GM18511 (cell line): Measurements from ENCODE around the gene ZDHHC24.

ENCODE experiments used
- ATAC-seq: cut with Tn5 transposase; IDR thresholded peaks from one replicate; pipeline ENCODE4 v1.9.1; 2021; ENCODE audit warnings: mild to moderate bottlenecking, moderate library complexity; ENCODE audit not compliant: unreplicated experiment

ZDHHC24 gene

GRCh38 chr11:66498506-66498905, 47.3 kb downstream of the ZDHHC24 start:
- ATAC-seq: no peak

DNA sequence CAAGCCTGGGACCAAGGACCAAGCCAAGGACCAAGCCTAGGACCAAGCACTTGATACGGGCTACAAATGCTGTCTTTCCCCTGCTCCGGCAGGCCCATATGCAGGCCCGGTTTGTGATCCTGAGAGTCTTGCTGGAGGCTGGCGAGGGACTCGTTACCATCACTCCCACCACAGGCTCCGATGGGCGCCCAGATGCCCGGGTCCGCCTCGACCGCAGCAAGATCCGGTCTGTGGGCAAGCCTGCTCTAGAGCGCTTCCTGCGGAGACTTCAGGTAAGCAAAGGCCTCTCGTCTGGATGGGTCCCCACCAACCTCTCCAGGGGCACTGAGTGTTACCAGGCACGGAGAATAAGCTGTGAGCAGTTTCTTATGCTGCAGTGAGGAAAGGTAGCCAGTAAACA, 48.6 kb downstream of the ZDHHC24 start:
- no peak for ATAC-seq

GRCh38 chr11:66495401-66495854, 50.4 kb downstream of the ZDHHC24 start:
- no peak for ATAC-seq

- ATAC-seq: no peak
Observed at GRCh38 chr11:66494935-66495334, 50.9 kb downstream of the ZDHHC24 start.

- ATAC-seq: no peak
Observed at GRCh38 chr11:66494458-66494857, 51.4 kb downstream of the ZDHHC24 start.

- ATAC-seq: no peak
Observed at GRCh38 chr11:66493130-66493529, 52.7 kb downstream of the ZDHHC24 start.

DNA sequence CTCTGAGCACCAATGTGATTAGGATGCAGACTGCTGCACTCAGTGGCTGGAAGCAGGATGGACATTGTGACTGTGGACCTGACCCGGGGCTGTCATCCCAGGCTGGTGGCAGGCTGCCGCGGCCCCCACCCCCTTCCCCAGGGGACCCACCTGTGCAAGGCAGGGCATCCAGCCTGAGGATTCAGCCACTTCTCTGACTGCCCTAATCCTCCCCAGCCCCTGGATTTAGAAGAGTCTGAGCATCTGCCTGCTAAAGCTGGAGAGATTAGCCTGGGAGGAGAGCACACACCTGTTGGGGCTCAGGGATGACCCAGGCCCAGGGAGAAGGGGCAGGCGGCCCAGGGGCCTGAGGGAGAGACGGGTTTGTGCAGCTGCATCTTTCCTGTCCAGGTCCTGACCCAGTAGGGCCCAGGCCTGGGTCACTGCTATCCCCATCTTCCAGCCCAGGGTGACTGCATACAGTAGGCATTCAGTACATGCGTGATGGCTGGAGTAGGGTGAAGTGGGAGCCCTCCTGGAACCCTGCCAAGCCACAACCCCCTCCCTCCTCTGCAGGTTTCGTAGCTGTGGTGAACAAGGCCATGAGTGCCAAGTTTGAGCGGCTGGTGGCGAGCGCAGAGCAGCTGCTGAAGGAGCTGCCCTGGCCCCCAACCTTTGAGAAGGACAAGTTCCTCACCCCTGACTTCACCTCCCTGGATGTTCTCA, 53.5 kb downstream of the ZDHHC24 start:
- ATAC-seq: no peak

- no peak for ATAC-seq
Observed at GRCh38 chr11:66491315-66491935, 54.4 kb downstream of the ZDHHC24 start.

DNA sequence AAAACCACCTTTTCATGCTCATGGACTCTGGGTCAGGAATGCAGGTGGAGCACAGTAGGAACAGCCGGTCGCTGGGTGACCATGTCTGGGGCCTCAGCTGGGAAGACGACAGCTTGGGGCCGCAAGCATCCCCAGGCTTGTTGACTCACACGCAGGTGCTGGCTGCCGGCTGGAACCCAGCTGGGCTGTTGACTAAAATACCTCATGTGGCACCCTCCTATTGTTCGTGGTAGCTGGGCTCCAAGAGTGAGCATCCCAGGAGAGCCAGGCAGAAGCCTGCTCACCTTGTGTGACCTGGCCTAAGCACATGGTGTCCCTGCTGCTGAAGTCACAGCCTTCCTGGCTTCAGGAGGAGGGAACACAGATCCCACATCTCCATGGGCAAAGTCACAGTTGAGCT, 56.2 kb downstream of the ZDHHC24 start:
- ATAC-seq: no peak

GRCh38 chr11:66488957-66489356, 56.9 kb downstream of the ZDHHC24 start:
- ATAC-seq: no peak

DNA sequence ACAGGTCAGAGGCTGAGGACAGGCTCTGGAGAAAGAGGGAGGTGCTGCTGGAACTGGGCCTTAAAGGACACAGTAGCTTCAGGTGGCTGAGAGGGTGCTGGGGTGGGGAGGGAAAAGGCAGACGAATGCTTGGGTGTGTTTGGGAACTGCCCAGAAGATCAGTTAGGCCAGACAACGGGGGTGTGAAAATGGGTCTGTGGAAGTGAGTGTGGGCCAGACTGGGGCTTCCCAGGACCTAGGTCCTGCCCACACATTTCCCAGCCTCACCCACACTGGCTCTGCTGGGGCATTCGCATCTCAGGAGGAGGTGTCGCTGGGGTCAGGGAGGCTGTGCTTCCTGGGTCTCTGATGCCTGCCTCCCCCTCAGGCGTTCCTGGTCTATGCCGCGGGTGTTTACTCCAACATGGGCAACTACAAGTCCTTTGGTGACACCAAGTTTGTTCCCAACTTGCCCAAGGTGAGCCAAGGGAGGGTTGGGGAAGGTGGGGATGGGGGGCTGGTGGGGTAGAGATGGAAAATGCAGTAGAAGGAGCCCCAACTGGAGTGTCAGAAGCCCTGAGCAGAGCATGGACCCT, 61.0 kb downstream of the ZDHHC24 start:
- ATAC-seq: no peak

- peak; percentile 95 for ATAC-seq
Observed at GRCh38 chr11:66480117-66480938, 65.5 kb downstream of the ZDHHC24 start, which contains the start of gene DPP3. Gene DPP3, plus strand, starts transcription at chr11:66480434. Its CDS starts 1,767 bp downstream, at chr11:66482201.

GRCh38 chr11:66479394-66480116, 66.3 kb downstream of the ZDHHC24 start:
- ATAC-seq: no peak

DNA sequence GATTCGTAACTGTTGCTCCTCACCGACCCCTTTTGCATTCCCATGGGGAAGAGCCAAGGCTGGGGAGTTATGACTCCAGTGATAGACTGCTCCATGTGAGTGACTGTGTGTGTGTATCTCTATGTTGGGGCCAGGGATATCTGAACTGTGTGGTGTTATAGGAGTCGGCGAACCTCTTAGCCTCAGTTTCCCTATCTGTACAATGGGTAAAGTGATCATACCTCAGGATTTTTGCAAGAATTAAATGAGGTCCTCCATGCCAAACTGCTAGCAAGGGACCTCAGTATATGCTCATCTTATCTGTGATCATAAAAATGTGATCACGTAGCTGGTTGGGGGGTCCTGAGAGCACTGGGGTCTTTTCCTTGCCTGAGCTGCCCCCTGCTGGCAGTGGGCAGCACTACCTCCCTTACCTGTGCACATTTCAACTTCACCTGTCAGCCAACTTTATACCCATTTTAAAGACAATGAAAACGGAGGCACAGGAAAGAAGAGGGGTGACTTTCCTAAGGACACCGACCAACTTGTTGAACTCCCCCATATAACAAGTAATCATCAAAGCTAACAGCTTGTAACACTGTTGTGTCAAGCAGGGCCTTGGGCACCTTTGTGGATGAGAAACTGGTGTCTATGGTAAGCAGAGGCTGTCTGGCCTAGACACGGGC, 67.0 kb downstream of the ZDHHC24 start:
- no peak for ATAC-seq

- no peak for ATAC-seq
Observed at GRCh38 chr11:66477263-66478201, 68.3 kb downstream of the ZDHHC24 start.

- no peak for ATAC-seq
Observed at GRCh38 chr11:66476841-66477251, 69.0 kb downstream of the ZDHHC24 start.

GRCh38 chr11:66476173-66476840, 69.5 kb downstream of the ZDHHC24 start:
- ATAC-seq: no peak
